HG03520 (cell line): ENCODE measurements around the gene PIAS4.

Experiments used
- ATAC-seq: cut with Tn5 transposase; IDR thresholded peaks from one replicate; pipeline ENCODE4 v1.9.1; 2021; ENCODE audit warnings: mild to moderate bottlenecking, moderate library complexity; ENCODE audit not compliant: unreplicated experiment

PIAS4 gene

DNA sequence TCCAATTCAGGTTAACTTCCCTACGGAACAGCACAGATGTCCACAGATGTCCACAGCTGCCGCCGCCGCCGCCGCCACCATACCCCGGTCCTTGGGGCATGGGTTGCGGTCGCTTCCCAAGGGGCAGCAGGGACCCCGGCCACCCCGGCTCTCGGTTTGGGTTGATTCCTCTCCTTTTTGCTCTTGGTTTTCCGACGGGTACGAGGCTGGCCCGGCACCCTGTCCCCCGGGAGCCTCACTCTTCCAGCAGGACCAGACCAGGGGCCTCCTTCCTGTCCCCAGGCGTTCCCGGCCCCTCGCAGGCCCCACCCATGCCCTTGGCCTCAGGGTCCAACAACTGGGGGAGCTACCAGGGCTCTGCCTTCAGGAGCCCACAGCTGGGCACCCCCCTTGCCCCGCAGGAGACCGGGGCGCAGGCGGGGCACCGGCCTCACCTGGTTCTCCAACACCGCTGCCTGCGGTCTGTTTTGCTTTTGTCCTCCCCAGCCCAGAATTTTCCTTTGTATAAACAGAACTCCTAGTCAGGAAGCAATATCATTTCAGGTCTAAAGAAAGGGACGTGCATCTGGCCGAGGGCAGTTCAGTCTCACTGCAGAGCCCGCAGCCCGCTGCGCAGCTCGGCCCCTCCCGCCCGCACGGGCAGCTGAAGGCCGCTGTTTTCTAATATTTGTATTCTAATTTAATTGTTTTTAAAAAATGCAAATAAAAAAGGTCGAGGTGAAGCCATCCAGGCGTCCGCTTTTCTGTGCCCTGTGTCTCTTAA is 31.3 kb downstream of the PIAS4 start:
- no peak for ATAC-seq

DNA sequence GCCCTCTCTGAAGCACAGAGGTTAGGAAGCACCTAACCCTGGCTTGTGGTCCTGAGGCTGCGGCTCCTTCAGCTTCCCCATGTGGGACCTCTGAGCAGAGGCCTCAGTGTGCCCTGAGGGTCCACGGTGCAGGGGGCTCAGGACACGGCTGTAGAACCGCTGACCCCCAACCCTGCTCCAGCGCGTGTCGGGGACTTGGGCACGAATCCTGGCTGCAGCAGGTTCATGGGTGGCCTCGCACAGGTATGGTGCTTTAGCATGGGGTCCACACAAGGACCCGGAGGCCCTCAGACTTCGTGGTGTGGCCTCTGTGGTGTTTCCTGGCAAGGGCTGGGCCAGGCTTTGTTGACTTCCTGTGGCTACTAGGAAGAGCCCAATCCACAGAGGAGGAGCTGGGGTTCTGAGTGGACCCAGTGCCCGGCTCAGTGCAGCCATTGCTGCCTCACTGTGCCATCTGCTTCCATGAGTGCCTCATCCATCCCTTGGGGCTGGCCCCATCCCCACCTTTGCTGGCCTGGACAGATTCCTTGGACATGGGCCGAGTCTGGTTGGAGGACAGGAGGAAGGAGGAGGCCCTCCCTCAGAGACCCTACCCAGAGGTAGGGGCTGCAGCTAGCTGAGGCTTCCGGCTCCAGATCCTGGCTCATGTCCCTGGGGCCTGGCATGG is 34.7 kb downstream of the PIAS4 start:
- ATAC-seq = no peak

DNA sequence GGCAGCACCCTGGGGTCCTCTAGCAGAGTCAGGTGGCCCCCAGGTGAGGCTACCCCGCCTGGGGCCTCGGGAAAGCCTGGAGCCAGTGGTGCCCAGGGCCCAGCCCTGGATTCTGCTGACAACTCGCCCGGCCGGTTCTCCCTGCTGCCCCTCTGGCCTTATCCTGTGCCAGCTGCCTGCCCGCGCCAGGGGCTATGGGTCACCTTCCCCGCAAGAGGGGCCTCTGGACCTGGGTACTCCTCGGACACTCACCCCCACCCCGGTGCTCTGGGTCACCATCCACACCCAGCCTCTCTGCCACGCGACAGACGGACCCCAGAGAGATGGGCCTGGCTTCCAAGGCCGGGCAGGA is 35.2 kb downstream of the PIAS4 start:
- ATAC-seq = no peak

DNA sequence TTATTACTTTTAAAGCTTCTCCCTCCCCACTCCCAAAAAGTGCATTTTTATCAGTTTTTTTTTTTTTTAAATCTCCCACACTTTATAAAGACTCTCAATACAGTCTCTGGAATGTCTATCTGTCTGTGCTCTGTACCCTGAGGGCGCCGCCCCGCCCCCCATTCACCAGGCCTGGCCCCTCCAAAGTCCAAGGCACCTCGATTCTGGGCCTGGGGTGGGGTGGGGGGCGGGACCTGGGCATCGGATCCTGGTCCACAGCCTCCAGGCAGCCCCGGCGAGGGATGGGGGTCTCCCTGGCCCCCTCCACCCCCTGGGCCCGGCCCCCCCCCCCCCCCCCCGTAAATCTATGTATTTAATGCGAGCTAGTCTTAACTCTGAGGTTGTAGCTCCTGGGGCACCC is 35.9 kb downstream of the PIAS4 start:
- ATAC-seq = no peak

DNA sequence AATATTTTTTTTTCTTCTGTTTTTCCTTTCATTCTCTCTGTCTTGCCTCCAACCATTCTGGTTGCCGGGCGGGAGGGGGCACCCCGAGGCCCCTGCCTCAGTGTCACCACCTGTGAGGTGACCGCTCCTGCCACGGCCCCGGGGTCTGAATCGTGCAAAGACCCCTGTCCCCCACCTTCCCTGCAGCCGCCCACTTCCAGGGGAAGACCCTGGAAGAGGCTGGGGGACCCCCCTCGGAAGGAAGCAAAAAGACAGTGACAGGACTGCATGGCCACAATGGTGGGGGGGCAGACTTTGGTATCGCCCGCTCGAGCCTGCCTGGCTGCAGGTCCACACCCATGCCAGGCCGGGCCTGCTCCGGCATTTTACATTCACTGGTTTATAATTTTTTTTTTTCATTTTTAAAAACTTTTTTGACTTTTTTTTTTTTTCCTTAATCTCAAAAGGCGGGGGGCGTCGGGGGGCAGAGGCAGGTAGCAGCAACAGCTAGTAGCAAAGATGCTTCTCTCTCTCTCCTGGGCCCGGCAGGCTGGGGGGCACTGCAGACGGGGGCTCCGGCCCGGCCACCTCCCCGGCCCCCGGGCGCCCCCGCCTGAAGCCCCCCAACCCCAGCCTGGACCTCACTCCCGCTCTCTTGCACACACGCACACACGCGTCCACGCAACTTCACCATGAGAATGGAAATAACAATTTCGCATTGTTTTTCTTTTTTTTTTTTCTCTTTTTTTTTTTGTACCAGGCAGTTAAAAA is 36.6 kb downstream of the PIAS4 start:
- ATAC-seq = no peak

DNA sequence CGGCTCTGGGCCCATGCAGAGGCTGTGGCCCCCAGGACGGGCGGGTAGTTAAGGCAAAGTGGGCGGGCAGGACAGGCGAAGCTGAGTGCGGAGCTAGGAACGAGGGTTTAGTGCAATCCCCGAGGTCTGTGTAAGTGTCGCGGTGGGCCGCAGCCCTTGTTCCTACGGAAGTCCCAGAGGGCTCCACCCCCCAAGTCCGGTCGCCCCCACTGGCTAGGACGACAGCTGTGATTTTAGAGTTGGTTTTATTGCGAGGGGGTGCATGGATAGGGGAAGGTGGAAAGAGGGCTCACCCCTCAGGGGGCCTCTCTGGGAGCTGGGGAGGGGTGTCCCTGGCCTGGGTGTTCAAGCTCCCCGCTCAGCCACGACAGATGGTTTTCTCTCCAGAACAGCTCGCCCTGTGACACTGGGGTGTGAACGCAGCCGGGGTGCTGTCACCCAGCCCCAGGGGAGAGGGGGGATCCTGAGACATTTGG is 37.5 kb downstream of the PIAS4 start:
- no peak for ATAC-seq

DNA sequence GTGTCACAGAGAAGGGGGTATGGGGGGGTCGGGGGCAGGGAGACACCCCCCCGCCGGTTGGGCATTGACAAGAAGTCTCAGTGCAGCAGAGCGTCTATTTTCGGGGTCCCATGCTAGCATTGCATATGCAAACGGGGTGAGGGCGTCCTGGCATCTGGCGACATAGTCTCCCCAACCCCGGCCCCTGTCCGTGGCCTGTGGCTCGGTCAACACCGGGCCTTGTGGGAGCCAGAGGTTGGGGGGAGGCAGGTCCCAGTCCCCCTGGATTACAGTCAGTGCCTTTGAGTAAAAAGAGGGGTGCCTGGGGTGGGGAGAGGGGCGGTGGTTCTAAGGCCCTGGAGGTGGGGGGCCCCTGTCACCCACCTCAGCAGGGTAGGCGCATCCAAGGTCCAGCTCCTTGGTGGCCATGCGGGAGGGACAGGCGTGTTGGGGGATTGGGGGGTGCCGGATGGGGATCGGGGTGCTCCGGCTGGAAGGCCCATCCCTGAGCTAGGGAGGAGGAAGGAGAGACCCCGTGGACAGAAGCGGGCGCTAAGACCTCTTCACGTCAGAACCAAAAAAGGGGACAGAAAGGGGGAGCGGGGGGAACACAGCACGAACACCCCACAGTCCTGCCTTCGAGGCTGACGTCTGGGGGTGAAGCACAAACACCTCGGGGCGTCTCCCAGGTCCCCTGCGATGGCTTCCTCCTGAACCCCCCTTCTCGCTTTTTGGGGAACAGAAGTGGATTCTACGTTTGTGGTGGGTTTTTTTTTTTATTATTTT is 38.2 kb downstream of the PIAS4 start:
- ATAC-seq = no peak

DNA sequence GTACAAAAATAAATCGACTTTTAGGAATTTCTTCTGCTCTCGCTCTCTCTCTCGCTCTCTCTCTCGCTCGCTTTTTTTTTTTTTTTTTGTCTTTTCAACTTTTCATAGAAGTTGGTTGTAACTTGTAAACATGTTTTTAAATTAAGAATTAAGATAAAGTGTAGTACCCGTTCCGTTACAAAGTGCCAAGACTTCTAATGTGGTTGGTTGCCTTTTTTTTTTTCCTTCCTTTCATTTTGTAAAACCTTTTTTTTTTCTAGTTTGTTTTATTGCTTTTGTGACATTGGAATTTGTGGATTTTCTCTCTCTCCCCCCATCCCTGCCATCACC is 38.8 kb downstream of the PIAS4 start:
- ATAC-seq = no peak

DNA sequence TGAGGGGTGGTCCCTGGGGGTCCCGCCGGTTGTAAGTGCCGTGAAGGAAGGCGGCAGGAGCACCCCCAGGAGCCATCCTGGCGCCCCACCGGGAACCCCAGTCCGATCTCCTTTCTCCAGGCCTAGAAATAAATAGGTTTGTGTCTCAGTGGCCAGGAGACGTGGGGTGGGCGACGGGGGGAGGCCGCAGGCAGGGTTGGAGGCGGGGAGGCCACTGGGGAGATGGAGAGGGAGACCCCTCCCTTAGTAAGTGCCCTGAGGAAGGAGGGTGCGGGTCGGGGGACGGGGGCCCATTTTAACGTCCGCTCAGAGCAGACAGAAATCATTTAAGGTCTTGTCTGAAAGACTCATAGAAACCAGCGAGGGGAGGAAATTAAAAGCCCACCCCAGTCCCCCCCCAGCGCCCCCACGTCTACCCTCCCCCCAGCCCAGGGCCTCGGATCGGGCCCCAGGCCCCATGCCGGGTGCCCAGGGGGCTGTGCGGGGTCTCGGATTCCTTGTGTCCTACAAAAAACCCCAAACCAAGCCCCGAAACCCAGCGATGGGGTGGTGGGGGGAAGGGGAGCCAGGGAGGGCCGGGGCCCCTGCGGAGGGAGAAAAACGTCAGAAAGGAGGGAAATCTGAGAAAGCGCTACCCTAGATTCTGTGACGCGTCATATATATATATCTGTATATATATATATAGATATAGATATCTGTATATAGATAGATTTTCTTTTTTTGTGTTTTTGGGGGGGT is 39.6 kb downstream of the PIAS4 start:
- ATAC-seq = no peak

DNA sequence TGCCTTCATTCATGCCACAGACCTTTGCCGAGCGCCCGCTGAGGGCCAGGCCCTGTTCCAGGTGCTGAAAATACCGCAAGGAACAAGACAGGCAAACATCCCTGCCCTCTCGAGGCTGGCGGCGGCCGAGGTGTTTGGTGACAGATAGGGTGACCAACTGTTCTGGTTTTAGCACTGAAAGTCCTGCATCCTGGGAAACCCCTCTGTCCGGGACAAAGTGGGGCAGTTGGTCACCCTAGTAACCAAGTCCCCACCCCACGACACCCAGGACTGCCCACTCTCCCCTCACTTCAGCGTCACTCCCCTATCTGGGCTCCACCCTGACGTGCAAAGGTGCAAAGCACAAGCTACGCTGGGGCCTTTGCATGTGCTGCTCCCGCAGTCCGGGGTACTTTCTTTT is 41.9 kb downstream of the PIAS4 start:
- ATAC-seq = no peak

DNA sequence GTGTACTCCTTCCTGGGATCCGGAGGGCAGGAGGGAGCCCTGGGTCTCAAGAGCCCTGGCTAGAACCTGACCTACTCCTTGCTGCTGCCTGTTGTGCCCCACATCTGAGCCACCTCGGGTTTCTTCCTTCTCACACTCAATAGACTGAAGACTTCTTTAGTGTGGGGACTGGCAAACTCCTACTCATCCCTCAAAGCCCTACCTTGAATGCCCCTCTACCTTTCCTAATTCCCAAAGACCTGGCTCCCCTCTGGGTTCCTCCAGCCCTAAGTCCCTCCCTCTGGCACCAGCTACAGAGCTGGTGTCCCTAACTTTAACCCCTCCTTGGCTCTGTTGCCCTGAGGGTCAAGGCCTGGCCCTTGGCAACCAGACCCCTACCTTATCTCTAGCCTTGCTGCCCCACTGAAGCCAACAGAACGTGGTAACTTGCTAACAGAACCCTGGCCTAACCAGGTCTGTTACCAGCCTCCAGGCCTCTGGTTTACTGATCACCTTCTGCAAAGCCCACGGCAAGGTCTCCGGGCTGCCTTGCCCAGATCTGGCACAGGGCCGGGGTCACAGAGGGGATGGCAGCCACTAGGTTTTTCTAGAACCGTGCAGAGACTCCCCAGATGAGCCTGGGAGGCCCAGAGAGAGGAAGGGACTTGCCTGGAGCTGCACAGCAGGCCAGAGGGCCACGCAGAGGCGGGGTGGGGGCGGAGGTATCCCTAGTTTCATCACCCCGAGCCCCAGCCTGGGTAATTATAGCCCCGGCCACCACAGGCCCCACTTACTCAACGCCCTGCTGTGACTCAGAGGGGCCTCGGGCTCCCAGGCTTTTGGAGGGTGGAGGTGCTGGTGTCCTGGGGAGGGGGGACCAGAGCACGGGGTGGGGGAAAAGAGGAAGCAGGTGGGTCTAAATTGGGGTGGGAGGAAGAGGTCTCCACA is 43.9 kb downstream of the PIAS4 start:
- ATAC-seq = no peak

DNA sequence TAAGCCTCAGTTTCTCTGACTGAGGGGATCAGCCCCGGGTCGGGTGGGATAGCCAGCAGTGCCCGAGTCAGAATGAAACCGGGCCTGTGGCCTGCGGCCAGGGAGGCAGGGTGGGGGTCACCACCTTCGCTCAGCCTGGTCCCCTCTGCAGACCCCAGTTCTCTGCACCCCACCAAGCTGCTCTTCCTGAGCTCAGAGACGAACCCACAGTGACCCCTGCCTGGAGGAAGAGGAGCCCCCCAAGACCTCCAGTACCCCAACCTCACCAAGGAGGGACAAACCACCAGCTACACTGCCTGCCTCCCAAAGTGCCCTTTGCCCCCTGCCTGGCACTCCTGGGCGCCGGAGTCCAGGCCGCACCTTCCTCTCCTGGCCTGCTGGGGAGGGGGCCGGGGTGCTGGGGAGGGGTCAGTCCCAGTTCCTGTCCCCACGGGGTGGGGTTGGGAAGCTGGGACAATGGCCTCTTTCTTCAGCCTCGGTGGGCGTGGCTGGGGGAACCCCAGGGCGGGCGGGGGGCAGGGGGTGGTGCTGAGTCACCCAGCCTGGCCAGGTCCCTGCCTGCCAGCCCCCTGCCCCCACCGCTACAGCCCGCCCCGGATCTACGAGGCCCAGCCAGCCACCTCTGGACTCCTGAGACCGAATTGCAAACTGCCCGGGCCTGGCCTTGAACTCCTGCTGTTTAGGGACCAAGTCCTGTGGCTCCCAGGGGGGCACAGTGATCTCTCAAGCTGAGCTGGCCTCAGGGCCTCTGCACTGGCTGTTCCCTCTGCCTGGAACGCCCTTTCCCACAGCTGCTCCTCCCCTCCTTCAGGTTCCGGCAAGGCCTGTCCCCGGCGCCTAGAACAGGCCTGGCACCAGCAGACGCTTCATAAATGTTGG is 44.8 kb downstream of the PIAS4 start:
- no peak for ATAC-seq

DNA sequence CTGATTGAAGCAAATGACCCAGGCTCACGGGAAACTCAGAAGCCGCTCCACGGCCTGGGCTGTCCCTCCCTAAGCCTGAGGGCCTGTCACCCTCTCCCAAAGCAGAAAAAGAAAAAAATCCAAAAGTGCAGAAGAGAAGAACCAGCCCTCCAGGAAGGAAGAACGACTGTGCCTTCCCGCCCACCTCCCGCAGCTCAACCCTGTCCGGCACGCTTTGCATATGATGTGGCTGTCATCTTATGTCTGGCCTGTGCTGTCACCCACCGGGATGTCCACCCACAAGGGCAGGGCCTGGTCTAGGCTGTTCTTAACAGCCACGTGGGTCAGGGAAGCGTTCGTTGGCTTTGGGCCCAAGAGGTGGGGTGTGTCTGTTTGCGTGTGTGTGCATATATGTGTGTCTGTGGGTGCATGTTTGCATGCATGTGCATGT is 45.5 kb downstream of the PIAS4 start:
- no peak for ATAC-seq

DNA sequence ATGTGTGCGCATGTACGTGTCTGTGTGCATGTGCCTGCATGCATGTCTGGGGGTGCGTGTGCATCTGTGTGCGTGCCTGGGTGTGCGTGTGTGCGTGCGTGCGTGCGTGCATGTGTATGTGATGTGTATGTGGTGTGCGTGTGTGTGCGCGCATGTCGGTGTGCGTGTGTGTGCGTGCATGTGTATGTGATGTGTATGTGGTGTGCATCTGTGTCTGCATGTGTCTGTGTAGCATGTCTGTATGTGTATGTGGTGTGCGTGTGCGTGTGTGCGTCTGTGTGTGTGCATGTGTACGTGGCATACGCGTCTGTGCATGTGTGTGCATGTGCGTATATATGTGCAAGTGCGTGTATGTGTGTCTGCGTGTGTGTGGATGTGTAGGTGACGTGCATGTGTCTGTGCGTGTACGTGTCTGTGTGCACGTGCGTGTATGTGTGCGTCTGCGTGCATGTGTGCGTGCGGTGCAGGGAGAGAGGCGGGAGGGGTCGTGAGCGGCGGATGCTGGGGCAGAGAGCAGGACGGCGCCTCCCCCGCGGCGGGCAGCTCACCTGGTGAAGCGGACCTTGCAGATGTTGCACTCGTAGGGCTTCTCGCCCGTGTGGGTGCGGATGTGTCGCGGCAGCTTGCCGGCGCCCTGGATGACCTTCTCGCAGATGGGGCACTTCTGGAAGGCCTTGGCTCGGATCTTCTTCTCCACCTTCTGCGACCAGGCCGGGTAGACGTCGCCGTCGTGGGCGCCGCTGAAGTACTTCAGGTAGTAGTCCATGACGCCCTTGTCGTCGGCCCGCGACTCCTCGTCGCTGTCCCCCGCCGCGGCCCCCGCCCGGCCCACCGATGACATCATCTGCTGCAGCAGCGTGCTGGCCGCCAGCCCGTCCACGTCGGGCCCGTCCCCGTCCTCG is 46.1 kb downstream of the PIAS4 start:
- ATAC-seq = no peak

DNA sequence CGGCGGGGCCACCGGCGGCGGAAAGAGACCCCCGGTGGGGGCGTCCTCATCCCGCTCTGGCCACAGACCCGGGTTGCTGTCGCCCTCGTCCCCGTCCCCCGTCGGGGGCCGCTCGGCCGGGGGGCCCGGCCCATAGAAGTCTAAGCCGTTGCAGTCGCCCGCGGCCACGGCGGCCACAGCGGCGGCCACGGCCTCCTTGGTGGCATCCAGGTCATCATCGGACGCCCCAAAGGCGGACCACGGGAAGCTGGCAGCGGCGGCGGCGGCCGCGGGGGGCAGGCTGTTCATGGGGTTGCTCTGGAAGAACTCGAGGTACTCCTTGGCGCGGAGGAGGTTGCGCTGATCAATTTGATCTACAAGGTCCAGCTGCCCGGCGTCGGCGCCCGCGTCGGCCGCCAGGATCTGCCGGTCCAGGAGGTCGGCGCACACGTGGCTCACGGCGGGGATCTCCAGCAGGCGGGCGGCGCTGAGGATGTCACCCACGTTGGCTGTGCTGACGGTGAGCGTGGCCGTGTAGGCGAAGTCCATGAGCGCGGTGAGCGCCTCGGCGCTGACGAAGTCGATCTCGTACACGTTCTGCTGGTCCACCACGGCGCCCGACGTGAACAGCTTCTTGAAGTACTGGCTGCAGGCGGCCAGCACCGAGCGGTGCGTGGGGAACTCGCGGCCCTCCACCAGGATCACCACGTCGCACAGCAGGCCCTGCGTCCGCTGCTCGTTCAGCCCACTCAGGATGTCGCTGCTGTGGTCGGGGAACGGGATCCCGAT is 47.1 kb downstream of the PIAS4 start:
- ATAC-seq = no peak

DNA sequence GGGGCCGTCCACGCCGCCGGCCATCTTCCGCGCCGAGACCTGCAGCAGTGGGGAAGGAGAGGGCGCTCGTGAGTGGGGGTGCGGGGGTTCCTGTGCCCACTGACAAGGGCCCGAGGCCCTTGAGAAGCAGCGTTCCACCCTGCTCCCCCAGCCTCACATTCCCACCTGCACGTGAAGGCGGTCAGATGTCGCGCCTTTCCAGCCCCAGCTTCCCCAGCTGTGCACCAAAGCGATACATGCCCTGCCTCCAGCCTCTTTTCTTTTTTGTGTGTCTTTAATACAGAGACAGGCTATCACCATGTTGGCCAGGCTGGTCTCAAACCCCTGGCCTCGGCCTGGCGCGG is 47.6 kb downstream of the PIAS4 start:
- ATAC-seq = no peak
